HG02840 (cell line): ENCODE data around the gene HOXD8.

Experiments used
- ATAC-seq: cut with Tn5 transposase; IDR thresholded peaks from one replicate; pipeline ENCODE4 v1.9.1; 2021; ENCODE audit warnings: mild to moderate bottlenecking, moderate library complexity, moderate number of reproducible peaks; ENCODE audit not compliant: unreplicated experiment, low FRiP score

The HOXD8 gene

DNA sequence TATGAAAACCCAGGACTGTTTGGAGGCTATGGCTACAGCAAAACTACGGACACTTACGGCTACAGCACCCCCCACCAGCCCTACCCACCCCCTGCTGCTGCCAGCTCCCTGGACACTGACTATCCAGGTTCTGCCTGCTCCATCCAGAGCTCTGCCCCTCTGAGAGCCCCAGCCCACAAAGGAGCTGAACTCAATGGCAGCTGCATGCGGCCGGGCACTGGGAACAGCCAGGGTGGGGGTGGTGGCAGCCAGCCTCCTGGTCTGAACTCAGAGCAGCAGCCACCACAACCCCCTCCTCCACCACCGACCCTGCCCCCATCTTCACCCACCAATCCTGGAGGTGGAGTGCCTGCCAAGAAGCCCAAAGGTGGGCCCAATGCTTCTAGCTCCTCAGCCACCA, 39.7 kb downstream of the HOXD8 start:
- ATAC-seq = no peak

DNA sequence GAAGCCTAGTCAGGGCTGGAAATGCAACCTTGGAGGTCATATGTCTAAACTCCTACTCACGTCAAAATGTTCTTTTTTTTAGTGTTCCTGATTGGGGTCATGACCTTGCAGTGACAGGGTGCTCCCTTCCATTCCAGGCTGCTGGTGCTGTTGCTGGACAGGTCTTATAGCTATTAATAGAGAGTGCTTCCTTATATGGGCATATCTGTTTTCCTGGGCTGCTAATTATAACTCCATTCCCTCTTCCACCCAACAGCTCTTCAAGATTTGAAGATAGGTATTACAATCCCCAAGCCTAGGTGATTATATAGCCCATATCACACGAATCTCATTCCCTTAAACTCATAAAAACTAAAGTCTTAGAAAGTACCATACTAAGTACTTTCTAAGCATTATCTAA, 40.2 kb downstream of the HOXD8 start:
- ATAC-seq = no peak

GRCh38 chr2:176170602-176171305, 41.2 kb downstream of the HOXD8 start:
- no peak for ATAC-seq

- no peak for ATAC-seq
Measured at GRCh38 chr2:176171351-176172006, 42.0 kb downstream of the HOXD8 start.

- ATAC-seq = no peak
Measured at GRCh38 chr2:176172007-176172894, 42.7 kb downstream of the HOXD8 start.

- no peak for ATAC-seq
Measured at GRCh38 chr2:176172895-176173566, 43.5 kb downstream of the HOXD8 start.

DNA sequence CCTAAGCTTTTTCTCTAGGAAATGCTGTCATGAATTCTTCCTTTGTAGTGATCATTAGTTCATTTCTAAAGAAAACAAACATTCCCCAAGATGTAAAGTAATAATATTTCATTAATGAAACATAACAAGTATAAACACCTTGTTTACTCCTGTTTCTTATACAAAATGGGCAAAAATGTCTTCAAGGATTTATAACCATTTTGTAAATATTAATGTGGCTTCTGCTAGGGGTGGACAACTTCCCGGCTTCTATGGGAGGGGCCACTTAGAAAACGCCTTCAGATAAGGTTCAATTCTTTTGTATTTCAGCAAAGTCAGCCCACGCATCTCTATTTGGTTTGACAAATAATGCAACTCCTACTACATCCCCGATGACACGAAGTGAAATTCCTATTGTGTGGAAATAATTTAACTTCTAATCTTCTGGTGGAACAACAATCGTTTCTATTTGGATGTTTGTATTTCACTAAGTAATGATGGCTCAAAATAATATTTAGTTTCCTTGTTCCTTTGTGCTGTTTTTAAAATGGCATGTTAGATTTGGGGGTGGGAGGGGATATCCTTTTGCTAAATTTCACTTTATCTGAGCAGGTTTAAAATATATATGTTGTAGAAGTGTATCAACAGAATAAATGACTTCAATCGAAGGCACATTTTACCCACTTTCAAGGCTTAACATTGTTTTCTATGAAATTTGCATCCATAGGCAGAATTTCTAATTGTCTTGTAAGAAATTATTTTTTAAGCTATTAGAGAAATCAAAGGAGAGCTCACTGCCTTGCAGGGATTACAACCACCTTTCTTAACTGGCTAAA, 44.3 kb downstream of the HOXD8 start:
- ATAC-seq = no peak

GRCh38 chr2:176174382-176174823, 44.9 kb downstream of the HOXD8 start:
- ATAC-seq = no peak

DNA sequence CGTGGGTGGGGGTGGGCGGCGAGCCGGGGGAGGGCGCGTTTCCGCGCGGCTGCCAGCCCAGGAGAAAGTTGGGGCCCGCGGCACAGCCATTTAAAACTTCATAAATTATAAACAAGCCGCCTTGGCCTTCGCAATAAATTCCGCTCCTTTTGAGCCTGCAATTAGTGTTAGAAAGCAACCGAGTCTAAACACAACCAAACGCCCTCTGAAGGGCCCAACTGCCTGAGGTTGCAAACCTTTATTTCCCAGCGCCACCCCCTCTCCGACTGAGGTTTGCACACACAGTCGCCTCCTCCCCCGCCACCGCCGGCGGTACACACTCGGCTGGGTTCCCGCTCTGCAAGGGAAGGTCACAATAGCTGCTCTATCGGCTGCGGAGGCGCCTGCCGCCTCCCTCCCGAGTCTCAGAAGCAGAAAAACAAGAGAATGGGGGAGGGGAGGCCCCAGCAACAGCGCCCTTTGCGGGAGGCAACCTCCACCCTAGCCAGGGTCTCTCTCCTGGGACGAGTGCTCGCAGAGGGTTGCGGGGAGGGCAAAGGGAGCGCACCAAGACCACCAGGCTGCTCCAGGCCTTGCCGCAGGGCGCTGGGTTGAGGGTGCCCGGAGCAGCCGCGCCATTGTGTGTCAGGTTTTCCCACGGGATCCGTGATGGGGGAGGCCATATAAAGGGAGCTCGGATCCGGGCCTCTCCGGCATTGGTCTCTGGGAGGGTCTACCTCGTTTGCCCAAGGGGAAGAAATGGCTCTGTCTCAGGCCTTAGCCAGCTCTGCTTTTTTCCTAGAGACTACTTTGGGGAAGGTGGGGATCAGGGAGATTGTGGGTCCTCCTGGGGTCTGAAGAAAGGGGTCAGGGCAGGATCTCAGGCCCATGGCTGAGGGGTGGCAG, 45.6 kb downstream of the HOXD8 start:
- ATAC-seq = no peak

DNA sequence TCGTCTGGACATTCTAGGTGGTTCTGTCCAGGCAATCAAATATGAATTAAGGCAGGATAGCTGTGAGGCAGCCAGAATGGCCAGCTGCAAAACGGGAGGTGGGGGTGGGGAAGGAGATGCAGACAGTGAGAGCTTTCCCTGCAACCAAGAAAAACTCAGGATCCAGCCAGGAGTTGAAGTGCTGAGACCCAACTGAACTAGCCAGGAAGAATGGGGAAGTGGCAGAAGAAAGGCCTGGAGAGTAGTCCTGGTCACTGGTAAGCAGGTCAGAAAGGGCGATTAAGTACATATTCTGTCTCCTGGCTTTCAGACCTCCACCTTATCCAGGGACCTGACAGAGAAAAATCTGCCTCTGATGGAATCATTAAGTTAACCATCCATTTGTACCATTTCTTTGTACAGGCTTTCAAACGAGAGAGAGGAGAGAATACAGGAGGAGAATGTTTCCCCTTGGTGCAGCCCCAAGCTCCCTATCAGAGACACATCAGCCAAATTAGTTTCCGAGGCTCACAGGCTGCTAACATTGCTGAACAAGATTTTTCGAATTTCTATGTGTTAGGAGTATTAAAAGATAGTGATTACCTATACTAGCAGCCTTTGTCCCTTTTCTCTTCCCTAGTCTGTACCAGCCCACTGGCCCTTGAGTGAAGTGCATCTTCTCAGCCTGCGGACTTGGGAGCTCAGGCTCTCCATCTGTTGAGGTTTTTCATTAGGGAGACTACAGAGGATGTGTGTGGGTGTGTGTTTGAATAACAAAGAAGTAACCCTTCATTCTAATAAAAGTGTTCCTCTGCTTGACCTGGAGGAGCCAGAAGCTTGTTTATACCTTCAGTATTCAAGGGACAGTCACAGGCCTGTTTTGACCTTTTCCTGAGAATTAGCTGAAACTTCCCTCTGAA, 46.5 kb downstream of the HOXD8 start:
- no peak for ATAC-seq

DNA sequence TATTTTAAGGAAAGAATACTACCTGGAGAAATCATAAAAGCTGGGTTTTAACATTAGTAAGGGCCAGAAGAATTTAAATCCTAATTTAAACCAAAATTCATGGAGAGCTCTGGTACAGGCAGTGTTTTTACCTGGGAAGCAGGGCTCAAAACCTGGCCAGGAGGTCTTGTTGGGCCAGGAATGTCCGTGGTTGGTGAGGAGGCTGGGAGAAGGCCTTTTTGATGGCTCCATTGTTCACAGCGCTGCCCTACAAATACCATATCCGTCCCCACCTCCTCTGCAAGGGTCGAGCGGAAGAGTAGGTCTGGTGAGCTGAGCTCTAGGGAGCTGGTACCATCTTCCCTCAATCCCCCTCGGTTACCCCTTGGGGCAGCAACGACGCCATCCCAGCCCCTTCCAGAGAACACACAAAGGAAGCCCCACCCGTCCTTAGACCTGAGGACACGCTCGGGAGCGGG, 48.1 kb downstream of the HOXD8 start:
- no peak for ATAC-seq

DNA sequence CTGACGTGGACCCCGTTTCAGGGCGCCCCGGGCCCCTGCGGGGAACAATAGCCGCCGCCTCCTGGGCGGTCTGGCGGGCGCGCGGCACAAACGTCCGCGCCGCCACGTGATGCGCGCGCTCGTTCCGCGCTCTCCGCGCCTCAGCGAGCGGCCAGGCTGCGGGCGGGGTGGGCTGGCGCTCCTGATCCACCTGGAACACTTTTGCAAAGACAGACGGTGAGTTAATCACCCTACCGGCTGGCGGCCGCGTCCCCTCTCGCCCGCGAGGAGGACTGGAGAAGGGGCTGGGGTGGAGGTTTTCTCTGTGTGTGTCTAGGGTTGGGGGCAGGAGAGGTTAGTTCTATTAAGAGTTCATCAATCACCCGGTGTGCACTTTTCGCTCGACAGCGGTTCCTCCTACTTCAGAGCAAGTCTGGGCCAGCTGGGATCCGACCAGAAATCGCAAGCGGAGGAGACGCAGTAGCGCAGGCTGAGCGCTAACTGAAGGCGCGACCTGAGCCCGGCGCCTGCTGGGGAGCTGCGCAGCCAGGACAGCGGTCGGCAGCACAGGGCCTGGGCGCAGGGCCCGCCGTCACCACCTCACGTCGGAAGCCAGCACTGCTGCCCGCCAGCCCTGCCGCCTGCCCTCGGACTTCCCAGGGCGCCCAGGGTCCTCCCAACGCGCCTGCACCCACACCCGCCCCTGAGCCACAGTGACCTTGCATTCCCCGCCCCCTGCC, 48.7 kb downstream of the HOXD8 start:
- no peak for ATAC-seq

DNA sequence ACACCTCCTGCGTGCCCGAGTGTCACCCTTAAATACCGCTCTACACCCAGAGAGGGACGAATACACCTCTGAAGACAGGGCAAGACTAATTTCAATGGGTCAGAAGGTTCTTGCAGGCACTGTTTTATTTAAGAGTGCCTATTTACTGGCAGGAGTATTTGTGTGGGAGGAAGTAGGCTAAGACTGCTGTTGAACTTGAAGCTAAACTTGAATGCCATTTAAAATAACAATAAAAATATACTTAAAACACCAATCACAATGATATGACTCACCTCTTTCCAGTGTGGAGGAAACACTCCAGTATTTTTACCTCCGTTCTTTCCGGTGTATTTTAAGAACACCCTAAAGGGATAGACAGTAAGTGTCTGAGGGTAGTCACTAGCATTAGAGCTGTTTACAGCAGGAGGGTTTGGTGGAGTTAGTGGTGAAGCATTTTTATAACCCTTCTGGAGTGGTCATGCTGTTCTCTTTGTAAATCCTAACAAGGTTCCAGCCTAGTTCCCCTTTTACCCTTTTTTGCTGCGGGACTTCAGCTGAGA, 49.3 kb downstream of the HOXD8 start:
- no peak for ATAC-seq

- ATAC-seq = no peak
Measured at GRCh38 chr2:176181551-176181950, 52.0 kb downstream of the HOXD8 start.
